Effector CD4-positive, alpha-beta T cell (primary cell): Measurements from ENCODE around the gene CDYL2.
"Not testable (repeated sequence)": the region's sequence is repeated elsewhere in the genome, so short reads cannot be mapped to it uniquely, and the experiment has no call there.

Experiments used
- DNase-seq: peaks from one replicate; pipeline ENCODE4 v3.0.0-alpha.2; 2020

Gene CDYL2

DNA sequence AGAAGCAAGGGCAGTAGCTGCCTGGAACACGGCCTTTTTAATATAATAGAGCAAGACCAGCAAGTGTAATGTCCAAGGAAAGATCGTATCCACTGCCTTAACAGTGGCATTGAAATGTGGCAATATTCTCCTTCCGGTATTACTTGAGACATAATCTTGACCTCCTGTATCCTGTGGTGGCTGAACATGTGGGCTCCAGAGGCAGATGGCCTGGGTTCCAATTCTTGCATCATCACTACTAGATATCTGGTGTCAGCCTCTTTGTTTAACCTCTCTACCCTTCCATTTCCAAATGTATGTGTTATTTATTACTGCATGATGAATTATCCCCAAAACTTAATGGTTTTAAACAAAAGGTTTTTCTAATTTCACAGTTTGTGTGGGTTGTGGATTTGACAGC is 3.5 kb upstream of the CDYL2 start:
- DNase-seq, result no peak

DNA sequence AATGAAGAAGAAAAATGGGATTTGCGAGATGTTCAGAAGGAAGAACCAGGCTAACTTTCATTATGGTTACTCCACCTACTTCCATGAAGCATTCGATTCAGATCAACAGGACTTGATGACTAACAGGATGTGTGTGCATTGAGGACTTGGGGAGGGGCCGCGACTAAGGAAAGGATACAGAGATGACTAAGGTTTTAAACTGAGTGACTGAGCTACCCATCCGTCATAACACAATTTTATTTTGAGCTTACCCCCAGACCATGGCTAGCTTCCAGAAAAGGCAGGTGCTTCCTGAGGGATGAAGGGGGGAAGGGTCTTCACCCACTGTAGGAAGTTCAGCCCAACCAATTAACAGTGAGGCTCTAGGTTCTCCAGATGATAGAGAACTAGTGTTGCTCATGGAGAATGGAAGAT is 2.5 kb upstream of the CDYL2 start:
- DNase-seq, result no peak

DNA sequence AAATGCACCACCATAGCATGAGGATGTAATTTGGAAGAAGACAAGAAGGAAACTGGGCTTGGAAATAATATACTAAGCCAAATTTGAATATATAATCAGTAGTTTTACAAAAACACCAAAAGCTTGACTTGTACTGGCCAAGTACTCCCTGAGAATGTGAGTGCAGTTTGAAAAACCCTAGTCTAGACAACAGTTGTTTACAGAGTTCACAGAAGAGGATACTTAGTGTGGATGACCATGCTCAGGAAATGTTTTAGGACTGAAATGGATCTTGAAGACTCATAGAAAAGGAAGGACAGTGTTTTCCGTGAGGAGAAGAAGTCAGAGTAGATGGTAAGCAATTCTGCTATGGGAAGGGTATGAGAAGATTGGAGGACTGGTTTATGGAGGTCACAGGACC is 1.9 kb upstream of the CDYL2 start:
- no peak for DNase-seq

DNA sequence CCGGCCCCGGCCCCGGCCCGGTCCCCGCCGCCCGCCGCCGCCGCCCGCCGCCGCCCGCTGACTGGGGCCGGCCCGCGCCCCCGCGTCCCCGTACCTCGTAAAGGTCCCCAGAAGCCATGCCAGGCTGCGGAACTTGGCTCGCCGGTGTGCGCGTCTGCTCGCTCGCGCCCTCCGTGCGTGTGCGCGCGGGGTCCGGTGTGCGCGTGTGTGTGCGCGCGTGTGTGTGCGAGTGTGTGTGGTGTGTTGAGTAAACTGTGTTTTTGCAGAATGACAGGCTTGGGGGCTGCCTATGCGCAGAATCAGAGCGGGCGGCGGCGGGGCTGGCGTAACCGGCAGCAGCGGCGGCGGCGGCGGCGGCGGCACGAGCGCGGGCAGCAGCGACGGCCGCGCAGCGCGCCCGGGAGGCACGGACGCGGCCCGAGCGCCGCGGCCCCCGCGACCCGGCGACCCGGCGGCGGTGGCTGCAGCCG is 307 bp downstream of the CDYL2 start:
- peak; percentile 16 for DNase-seq

DNA sequence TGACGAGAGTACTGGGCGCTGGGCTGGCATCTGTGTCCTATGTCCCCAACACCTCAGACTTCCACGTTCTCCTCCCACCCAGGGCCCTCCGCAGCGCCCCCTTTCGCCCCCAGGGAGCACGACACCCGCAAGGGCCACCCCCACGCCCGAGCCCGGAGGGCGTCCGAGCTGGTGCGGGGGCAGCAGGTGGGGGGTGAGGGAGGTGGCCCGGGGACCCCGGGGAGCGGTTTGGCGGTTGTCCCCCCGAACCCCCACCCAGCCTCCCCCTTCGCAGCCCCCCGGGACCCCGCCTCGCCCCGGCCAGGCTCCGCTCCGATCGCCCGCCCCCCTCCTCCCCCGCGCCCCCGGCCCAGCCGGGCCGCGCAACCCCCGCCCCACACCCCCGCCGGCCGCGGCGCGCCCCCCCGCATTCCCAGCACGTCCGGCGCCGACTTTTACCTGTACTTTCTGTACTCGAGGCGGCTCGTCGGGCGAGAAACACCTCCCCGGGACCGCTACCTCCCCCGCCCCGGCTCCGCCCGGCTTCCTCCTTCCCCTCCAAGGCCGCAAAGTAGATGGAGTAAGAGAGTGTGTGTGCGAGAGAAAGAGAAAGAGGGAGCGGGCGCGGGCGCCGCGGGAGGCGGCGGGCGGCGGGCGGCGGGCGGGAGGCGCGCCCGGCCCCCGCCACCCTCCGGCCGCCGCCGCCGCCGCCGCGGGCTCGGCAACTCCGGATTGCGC is 901 bp downstream of the CDYL2 start:
- peak; percentile 11 for DNase-seq

DNA sequence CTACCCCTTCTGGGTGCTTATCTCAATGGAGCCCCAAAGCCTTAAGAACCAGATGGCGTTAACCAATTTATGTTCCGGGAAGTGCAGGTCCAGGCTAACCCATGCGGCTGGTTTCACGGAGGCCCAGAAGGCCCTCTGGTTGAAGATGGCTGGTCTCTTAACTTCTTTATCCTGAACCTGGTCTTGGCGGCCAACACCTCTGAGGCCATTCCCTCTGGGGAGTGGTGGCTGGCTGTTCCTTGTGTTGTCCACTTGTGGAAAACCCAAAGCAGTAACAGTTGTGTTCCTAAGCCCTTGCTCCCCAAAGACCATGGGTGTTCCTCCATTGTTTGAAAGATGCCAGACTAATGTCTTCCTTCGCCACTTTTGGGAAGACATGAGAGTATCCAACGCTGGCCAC is 1.5 kb downstream of the CDYL2 start:
- DNase-seq, result no peak

DNA sequence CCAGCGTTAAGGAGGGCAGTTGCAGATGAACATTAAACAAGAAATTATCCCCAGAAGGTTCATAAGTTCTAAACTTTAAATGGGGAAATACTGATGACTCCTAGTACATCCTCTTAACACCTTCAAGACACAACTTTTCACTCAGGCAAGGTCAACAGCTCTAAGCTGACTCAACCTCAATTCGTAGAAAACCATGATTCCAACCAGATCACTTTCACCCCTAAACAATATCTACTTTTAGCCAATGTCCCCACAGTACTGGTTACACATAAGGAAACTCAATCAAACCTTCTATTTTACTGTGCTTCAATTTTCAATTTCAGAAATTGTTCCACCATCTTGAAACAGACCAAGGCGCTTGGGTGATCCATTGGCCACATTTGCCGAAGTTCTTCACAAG is 2.3 kb downstream of the CDYL2 start:
- no peak for DNase-seq

DNA sequence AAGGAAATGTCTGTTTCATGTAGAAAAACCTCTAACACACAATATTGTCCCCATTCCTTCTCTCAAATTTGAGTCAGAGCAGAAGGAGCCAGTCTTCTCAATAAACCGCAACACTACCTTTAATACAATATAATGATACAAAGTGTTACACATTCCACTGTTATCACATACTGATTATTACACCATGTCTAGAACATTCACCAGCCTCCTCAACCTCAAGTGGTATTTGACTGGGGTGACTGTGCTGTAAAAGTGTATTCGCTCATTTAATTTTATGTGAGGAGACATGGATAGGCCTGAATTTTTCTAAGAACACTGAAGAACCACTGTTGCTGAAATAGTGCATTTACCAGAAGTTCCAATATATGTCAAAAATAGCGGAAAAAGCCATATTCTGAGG is 10.3 kb downstream of the CDYL2 start:
- no peak for DNase-seq

DNA sequence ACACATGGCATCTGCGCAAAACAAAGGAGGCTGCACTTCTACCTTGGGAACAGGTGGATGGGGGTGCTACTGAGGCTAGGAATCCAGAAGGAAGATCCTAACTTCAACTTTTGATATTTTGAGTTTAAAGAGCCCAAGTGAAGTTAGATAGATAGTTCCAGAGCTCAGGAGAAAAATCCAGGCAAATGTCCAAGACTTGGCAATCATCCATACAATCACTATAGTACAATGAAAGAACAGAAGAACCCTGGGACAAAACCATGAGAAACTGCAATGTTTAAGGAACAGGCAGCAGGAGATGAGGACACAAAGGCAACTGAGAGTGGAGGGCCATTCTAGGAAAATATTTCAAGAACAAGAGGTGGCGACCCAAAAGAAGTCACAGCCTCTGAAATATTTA is 12.4 kb downstream of the CDYL2 start:
- no peak for DNase-seq

DNA sequence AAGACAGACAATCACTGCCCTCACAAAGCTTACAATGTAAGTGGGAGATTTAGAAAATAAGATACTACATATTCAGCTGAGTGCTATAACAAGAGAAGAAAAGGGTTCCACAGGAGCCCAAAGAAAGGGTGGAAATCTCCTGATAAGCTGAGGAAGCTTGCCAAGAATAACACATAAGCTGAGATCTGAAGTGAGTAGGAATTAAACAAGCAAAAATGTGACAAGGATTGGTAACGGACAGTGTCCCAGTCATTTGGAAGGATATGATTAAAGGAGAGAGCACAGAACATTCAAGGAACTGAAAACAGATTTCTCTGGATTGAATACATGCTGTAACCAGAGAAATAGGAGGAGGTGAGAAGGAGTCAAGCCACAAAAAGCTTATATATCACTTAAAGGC is 13.0 kb downstream of the CDYL2 start:
- no peak for DNase-seq

DNA sequence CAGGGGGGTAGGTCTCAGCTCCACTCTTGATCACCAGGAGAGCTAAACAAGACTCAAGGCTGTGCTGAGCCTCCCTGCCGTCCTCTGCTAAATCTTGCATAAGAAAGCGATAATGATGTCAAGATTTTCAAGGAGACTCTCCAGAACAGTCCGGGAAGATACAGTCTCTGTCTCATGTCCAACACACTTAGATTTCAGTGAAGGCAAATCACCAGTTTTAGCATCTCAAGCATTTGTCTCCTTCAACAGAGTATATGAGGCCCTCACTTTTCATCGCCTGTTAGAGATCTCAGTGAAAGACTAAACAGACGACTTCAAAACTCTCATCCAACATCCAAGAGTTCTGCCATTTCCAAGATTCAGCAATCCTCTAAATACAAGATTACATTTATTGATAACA is 13.6 kb downstream of the CDYL2 start:
- no peak for DNase-seq

DNA sequence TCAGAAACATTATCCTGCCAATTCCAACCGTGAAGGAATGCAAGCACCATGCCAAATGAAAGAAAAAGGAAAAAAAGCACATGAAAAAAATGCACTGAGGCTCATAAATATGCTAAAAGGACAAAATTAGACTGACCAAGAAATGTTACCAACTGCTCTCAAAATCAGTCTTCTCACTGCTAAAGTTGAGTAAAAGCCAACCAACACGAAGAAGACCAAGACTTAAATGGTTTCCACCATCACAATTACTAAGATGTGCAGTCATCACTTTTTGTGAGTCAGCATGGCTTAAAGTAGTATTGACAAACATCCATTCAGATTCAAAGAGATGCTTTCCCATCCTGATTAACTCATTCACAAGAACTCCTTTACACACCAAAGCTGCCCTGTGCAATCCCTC is 16.4 kb downstream of the CDYL2 start:
- DNase-seq, result no peak

DNA sequence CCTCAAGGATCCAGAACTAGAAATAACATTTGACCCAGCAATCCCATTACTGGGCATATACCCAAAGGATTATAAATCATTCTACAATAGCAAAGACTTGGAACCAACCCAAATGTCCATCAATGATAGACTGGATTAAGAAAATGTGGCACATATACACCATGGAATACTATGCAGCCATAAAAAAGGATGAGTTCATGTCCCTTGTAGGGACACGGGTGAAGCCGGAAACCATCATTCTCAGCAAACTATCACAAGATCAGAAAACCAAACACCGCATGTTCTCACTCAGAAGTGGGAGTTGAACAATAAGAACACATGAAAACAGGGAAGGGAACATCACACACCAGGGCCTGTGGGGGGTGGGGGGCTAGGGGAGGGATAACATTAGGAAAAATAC is 17.8 kb downstream of the CDYL2 start:
- DNase-seq, result not testable (repeated sequence)

DNA sequence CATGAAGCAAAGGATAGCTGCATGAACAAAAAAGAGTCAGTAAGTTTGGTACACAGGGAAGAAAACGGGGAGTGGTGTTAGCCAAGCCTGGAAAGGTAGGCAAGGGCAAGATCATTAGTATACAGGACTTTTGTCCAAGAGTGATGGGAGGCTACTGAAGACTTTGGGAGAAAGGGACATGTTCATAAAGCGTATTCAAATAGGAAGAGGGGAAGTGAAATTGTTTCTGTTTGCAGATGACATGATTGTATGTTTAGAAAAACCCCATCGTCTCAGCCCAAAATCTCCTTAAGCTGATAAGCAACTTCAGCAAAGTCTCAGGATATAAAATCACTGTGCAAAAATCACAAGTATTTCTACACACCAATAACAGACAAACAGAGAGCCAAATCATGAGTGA is 19.4 kb downstream of the CDYL2 start:
- no peak for DNase-seq

DNA sequence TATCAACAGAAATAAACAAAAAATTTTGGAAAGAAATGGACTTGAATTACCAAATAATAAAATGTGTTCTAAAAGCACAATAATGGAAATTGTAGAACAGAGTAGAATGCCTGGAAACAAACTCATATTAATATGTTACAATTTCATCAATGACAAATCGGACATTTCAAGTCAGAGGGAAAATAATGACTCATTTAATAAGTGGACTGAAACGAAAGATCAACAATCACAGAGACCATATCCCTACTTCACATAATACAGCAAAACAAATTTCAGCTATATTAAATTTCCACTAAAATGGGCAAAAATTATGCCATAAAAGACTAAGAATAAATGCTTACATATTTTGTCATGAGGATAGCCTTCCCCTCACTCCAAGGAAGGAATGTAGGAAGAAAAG is 25.7 kb downstream of the CDYL2 start:
- no peak for DNase-seq

DNA sequence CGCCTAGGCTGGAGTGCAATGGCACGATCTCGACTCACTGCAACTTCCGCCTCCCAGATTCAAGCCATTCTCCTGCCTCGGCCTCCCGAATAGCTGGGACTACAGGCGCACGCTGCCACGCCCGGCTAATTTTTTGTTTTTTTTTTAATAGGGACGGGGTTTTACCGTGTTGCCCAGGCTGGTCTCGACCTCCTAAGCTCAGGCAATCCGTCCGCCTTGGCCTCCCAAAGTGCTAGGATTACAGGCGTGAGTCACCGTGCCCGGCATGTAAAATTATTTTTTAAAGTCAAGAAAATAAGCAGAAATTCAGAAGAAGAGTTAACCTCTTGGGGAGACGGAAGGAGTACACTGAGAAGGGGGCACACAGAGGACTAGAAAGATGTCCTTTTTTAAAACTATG is 27.5 kb downstream of the CDYL2 start:
- DNase-seq, result no peak

DNA sequence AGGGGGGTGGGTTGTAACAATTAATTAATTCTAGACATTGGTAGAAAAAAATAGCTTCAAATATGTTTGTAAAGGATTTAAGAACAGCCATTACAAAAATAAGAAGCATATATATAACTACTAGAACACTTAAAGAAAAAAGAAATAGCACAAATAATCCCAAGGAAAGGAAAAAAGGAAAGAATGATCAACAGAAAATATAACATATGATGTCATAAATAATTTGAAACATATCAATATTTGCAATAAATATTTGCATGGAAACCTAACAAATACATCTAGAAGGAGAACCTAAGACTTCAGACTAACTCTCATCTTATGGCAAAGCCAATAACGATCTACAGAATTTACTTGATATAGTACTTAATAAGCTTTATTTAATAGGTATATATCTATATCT is 28.9 kb downstream of the CDYL2 start:
- no peak for DNase-seq

DNA sequence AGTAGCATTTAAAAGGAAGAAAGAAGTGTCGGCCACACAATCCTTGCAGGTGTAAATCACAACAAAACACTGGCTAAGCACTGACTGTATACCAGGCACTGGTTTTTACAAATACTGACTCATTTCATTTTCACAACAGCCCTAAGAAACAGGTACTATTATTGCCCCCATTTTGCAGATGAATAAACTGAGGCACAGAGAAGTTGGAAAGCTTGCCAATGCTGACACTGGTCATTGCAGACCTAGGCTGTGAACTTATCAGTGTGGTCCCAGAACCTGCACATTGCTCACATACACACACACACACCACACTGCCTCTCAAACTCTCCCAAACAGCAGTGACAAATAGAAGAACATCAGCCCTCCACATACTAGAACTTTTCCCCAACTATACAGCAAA is 37.6 kb downstream of the CDYL2 start:
- DNase-seq, result no peak

DNA sequence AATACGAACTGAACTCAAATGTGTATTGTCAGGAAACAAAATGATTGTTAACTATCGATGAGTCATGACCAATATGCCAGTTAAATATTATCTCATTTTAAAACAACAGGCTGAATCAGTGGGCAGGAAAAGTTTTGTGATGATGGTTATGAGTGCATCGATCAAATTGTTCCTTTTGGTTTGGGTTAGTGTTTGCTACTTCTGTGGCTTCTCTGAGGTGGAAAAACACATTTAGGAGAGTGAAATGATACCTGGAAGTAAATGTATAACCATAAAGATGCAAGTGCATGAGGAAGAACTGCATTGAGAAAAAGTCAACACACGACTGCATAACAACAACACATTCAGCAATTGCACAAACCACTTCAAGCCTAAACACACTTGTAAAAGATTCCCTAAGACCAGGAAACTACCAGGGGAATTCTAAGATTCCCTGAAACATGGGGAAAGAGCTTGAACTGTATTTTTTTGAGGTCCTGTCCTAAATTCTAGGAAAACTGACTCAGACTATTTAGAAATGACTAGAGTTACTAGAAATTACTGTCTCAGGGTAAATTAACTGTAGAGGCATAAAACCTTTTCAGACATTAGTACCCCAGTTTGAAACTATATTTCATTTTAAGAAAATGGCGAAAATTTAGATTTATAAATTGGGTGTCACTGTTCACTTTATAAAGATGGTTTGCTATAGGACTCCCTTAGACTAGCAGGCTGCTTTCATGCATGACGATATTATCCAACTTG is 44.8 kb downstream of the CDYL2 start:
- DNase-seq, result no peak

DNA sequence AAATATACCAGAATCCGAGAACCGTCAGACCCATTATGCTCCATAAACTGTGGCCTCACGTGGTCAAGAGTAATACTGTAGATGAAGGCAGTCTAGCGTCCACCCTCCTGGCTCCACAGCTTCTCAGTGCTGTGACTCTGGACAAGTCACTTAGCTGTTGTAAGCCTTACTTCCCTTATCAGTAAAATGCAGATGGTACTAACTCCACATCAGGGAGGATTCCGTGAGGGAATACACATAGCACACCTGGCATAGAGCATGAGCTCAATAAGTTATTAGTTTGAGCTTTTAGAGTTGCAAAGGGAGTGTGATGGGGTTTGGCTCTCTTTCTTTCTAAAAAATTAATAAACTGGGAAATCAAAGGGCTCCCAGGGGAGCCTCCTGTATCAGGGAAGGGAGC is 49.9 kb downstream of the CDYL2 start:
- DNase-seq, result no peak

DNA sequence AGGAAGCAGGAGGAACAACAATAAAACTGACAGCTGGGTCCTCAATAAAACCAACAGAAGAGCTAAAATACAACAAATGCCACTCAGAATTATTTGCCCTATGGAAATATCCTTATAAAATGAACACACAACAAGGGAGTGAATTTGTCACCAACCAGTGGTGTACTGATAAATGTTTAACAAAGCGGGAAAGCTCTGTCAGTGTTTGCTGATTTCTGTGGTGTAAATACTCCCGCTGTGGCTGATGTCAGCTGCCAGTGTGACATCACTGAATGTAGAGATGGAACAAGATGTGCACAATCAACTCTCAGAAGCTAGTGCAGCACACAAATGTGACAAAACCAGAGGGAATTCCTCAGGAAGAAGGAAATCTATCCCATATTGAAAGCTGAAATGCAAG is 51.9 kb downstream of the CDYL2 start:
- DNase-seq, result no peak

DNA sequence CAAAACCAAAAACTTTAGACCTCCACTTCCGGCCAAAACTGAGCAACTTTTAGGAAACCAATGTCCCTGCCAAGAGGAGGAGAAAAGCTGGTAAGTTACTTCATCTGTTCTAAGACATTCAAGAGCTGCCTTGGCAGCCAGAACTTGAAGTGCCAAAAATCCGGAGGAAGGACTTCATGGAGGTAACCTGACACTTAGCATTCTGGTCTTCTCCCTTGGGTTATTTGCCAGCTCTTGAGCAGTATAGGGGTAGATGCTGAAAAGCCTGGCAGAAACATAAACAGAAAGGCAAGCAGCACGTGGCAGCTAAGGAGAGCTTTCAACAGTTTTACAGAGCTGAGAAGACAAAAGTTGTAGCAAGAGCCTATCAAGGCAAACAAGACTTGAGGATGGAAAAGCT is 53.2 kb downstream of the CDYL2 start:
- DNase-seq, result no peak

DNA sequence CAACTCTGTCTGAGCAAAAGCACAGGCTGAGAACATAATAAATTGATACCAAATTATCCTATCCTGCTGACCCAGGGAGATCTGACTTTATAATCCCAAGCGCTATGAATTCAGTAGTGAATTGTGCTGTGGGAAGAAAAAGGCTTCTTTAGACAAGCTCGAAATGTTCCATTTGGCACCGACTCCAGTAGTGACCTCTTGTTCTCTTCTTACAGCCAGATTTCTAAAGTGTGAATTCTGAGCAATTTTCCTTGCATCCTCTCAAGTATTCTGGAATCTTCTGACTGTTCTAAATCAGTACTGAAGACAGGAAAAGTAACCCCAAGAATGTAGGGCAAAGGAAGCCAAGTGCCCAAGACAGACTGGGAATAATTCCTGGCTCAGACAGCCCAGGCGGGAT is 58.2 kb downstream of the CDYL2 start:
- no peak for DNase-seq

DNA sequence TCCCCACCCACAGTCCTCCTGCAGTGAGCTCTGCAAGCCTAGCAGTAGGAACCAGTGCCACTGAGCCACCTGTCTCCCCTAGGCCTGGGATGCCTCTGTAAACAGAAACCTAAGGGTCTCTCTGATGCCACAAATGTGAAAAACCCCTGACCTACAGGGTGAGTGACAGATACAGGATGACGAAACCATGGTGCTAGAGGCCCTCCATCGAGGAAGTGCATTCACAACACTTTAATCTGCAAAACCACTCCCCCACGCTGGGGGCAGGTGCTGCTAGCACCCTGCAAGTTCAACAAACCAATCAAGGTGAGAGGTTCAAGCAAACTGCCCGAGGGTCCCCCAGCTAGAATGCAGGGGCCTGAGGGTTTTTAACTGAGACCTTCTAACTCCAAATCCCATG is 59.5 kb downstream of the CDYL2 start:
- no peak for DNase-seq

DNA sequence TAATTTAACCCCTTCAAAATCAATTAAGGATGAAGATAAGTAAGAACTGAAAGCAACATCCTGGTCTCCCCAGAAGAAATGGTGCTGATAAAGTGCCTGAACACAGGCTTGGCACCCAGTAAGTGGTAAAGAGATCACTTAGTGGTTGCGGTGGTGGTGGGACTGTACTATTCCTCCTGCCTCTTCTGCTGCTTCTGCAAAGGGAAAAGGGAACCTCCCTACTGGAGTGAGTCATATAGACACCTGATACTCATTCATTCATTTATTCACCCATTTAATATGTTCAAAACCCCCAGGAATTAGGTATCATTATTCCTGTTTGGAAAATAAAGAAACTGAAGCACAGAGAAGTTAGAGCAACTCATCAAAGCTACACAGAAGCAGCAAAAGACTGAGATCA is 60.6 kb downstream of the CDYL2 start:
- no peak for DNase-seq
